PC-3 (cell line): ENCODE data around the gene HEXD.

Source experiments
- EZH2 ChIP-seq: fragments of 300-600 bp; sonication (generic); IDR thresholded peaks from one replicate; pipeline ENCODE4 v1.6.1; 2017; ENCODE audit warnings: antibody characterized with exemption, mild to moderate bottlenecking, low read length; ENCODE audit not compliant: unreplicated experiment
- TF ChIP-seq, protein P1 (sequence below): fragments of 300-600 bp; sonication (generic); conservative IDR thresholded peaks from 2 replicates; pipeline ENCODE4 v1.5.1; 2017; ENCODE audit warnings: antibody characterized with exemption, low read depth, mild to moderate bottlenecking, low read length

DNA sequence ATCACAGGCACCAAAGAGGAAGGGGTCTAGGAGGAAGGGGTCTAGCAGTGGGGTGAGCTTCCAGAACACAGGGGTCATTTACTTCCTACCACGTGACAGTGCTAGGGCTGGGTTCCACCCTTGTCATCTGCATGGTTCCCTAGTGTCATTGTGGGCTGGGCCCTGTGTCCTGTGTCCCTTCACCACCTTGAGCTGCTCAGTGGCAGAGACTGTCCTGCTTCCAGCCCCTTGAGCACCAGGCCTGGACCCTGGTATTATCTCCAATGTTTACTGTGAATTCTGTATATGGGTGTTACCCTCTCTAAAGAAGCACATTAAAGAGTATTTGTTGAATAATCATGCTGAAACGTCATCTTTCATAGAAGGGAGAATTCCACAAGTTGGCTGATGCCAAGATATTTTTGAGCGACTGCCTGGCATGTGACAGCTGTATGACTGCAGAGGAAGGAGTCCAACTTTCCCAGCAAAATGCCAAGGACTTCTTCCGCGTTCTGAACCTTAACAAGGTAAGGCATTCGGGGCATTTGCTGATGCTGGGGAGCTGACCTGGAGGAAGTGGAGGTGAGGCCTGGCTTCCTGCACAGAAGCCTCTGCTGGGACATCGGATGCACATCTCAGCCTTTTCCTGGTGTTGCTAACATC is 45.9 kb downstream of the HEXD start:
- TF ChIP-seq, protein P1, sequence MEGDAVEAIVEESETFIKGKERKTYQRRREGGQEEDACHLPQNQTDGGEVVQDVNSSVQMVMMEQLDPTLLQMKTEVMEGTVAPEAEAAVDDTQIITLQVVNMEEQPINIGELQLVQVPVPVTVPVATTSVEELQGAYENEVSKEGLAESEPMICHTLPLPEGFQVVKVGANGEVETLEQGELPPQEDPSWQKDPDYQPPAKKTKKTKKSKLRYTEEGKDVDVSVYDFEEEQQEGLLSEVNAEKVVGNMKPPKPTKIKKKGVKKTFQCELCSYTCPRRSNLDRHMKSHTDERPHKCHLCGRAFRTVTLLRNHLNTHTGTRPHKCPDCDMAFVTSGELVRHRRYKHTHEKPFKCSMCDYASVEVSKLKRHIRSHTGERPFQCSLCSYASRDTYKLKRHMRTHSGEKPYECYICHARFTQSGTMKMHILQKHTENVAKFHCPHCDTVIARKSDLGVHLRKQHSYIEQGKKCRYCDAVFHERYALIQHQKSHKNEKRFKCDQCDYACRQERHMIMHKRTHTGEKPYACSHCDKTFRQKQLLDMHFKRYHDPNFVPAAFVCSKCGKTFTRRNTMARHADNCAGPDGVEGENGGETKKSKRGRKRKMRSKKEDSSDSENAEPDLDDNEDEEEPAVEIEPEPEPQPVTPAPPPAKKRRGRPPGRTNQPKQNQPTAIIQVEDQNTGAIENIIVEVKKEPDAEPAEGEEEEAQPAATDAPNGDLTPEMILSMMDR, result no peak
- no peak for TF ChIP-seq EZH2
